Peyer's patch (tissue), 4 donors: Measurements from ENCODE around the gene PTPRZ1. TPM values are rescaled to one million over a fixed set of nuclear protein-coding genes. Genes with fewer than 3 reads are reported as not detected.

Experiments
- DNase-seq, 3 donors: peaks; one replicate each; pipeline ENCODE4 v3.0.0-alpha.2; 2017 to 2019
- H3K27ac ChIP-seq, 4 donors: fragments of 200-600 bp; sonication (generic); one replicate each; pipeline ENCODE4 v1.5.1; 2016 to 2019
- H3K27me3 ChIP-seq, 2 donors: fragments of 200-600 bp; sonication (generic); one replicate each; pipeline ENCODE4 v1.5.1; 2019
- H3K36me3 ChIP-seq, 3 donors: fragments of 200-600 bp; sonication (generic); one replicate each; pipeline ENCODE4 v1.5.1; 2016 to 2019
- H3K4me1 ChIP-seq, 4 donors: fragments of 200-600 bp; sonication (generic); one replicate each; pipeline ENCODE4 v1.5.1; 2016 to 2019
- H3K4me3 ChIP-seq, 4 donors: fragments of 200-600 bp; sonication (generic); 1 replicate in 3 of 4; 2 replicates in 1 of 4; pipeline ENCODE4 v1.5.1; 2016 to 2019; ENCODE audit warnings: mild to moderate bottlenecking in 1 of 4
- H3K9me3 ChIP-seq, 4 donors: fragments of 200-600 bp; sonication (generic); one replicate each; pipeline ENCODE4 v1.5.1; 2016 to 2019; ENCODE audit warnings: mild to moderate bottlenecking in 1 of 4
- POLR2A ChIP-seq, 2 donors: fragments of 450-650 bp; IDR thresholded peaks; one replicate each; pipeline ENCODE4 v1.5.1; 2017; ENCODE audit warnings: antibody characterized with exemption in 2 of 2, mild to moderate bottlenecking in 2 of 2, moderate library complexity in 2 of 2
- total RNA-seq, 4 donors: library from RNA; depleted of rRNA; stranded (reverse); fragments of >200 nt; gene quantifications; one replicate each; pipeline ENCODE4 v1.1.0, GENCODE V29; 2016
- TF ChIP-seq, protein P1 (sequence below), 6 experiments: fragments of 450-650 bp in 4 of 6; fragments of 200-600 bp in 2 of 6; sonication (generic) in 1 of 6; IDR thresholded peaks; one replicate each; pipeline ENCODE4 v1.5.1; 2017 to 2019; ENCODE audit warnings: antibody characterized with exemption in 6 of 6, mild to moderate bottlenecking in 3 of 6, moderate library complexity in 1 of 6

Gene PTPRZ1
- total RNA-seq, 4 donors from 2014 or later = 0.54 to 1.7 TPM; not detected in 2

DNA sequence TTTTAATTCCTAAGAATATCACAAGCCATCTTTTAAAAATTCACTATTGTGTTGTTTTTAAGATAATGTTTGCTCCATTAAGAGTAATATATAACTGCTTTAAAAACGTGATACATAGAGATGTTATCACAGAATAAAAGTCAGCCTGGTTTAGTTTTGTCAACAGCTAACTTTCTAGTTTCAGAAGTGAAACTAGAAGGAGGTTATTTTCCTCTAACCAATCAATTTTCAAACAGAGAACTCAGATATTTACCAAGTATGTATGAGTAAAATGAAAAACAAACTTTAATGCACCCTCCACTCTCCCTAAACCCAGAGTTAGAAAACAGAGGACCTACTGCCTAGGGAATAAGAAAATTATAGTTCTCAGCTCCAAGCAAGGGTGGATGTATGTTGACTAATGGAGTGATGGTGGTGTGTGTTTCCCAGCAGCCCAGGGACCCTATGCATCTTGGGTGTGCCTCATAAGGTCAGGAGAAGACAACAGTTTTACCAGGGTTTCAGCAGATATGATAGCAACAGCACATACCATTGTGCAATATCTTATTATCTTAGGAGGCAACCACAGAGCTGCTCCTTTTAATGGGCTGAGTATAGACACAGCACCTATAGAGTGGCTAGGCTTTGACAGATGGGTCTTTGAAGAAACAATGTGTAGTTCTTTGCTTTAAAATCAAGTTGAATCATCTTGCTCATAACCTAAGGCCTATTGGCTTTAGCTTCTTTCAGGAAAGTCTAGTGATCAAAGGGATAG lies 58.4 kb downstream of the PTPRZ1 start:
- DNase-seq = no peak
- Histone ChIP-seq H3K4me3 (no peak overlapping the region), H3K27me3 (no peaks in the 10 kb centered on the region), H3K36me3 (no peaks in the 10 kb centered on the region), H3K27ac (no peak overlapping the region), H3K9me3 (no peaks in the 10 kb centered on the region), H3K4me1 (no peaks in the 10 kb centered on the region)
- TF ChIP-seq POLR2A (IDR thresholded peaks at IDR 0.05) = no peak
- TF ChIP-seq, protein P1, sequence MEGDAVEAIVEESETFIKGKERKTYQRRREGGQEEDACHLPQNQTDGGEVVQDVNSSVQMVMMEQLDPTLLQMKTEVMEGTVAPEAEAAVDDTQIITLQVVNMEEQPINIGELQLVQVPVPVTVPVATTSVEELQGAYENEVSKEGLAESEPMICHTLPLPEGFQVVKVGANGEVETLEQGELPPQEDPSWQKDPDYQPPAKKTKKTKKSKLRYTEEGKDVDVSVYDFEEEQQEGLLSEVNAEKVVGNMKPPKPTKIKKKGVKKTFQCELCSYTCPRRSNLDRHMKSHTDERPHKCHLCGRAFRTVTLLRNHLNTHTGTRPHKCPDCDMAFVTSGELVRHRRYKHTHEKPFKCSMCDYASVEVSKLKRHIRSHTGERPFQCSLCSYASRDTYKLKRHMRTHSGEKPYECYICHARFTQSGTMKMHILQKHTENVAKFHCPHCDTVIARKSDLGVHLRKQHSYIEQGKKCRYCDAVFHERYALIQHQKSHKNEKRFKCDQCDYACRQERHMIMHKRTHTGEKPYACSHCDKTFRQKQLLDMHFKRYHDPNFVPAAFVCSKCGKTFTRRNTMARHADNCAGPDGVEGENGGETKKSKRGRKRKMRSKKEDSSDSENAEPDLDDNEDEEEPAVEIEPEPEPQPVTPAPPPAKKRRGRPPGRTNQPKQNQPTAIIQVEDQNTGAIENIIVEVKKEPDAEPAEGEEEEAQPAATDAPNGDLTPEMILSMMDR (IDR thresholded peaks at IDR 0.05) = no peak

DNA sequence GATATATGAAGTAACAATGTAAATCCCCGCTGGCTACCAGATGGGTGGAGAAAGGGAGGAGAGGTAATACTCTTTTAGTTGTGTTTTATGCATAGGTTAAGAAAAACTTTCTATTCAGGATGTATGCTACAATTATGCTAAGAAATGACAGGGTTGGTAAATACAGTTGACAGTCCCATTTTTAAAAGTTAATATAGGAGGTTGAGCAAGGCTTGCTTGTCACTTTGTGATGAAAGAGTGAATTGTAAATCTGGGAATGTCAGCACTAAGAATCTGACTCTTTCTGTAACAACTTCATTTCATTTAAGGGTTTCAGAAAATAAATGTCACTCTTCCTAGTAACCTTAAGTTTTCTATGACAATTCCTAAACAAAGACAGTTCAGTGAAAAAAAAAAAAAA lies 59.8 kb downstream of the PTPRZ1 start:
- no peak for DNase-seq
- no peak overlapping the region for H3K27ac ChIP-seq
- H3K27me3 ChIP-seq = no peaks in the 10 kb centered on the region
- no peaks in the 10 kb centered on the region for H3K9me3 ChIP-seq
- TF ChIP-seq POLR2A (IDR thresholded peaks at IDR 0.05) = no peak
- TF ChIP-seq, protein P1 (IDR thresholded peaks at IDR 0.05) = no peak
- no peaks in the 10 kb centered on the region for H3K36me3 ChIP-seq
- H3K4me3 ChIP-seq = no peak overlapping the region
- H3K4me1 ChIP-seq = no peaks in the 10 kb centered on the region

DNA sequence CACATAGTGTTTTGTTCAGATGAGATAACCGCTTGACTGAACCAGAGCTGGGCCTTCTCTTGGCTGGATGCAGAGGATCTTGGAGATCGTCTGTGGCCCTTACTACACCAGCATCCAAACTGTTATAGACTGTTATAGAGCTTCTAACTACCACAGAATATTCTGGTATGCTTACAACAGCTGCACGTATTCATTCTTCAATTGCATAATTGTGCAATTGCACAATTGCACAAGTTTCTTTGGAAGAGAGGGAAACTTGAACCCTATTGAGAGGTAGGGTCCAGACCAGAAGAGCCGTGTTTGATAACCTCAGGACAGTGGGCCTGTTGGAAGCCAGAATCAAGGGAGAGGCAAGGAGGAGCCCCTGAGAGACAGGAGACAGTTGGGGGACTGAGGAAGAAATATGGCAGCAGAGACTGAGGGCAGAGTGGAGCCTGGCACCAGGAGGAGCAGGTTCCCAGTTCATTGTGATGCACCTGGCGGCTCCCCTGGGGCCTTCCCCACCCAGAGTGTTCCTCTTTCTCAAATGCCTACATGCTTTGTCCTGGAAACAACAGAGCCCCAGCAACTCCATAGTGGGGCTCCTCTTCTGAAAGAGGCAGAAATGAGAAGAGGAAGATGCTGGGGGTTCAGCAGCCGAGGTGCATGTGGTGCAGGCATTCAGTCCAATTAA lies 64.1 kb downstream of the PTPRZ1 start:
- H3K36me3 ChIP-seq = no peaks in the 10 kb centered on the region
- DNase-seq = no peak
- no peak for TF ChIP-seq POLR2A (IDR thresholded peaks at IDR 0.05)
- TF ChIP-seq, protein P1 (IDR thresholded peaks at IDR 0.05) = no peak
- no peaks in the 10 kb centered on the region for H3K27me3 ChIP-seq
- H3K27ac ChIP-seq = no peak overlapping the region
- H3K4me3 ChIP-seq = no peak overlapping the region
- no peaks in the 10 kb centered on the region for H3K4me1 ChIP-seq
- H3K9me3 ChIP-seq = no peaks in the 10 kb centered on the region

DNA sequence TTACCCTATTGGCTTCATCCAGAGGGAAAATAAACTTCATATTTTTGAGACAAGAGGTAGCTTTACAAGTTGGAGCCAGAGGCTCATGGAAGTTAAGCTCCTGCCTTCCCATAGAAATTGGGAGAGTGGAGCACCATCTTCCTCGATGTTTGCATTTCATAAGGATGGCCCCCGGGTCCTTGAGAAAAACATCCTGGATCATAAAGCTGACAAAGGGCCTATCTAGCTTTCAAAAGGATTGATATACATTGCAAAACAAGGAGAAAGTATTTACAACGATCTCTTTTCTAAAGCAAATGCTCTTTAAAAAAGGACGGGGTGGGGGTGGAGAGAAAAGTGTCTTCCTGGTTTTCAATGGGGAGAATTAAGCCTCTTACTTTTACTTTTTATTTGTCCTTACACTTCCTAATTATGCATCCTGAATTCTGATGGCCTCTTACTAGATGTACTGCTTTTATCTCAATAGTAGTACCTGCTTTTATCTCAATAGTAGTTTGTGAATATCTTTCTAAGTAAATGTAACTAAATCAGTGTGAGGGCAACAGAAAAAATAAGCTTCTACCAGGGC lies 65.6 kb downstream of the PTPRZ1 start:
- no peaks in the 10 kb centered on the region for H3K9me3 ChIP-seq

DNA sequence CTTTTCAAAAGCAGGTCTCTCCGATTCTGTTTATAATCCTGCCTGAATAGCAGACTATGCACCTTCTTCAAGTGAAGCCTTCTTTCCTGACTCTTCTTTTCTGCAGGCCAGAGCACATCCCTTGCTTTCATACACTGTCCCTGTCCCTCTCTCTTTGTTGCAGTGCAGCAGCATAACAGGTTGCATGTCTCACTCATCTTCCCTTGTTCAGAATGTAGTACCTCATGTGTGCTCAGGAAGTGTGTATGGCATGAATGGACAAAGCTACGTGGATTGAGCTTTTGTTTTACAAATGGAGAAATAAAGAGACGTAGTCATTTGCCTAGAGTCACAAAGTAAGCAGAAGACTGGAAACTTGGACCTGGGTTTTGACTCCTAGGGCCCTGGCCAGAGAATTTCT lies 68.0 kb downstream of the PTPRZ1 start:
- TF ChIP-seq, protein P1 (IDR thresholded peaks at IDR 0.05) = no peak
- no peak for TF ChIP-seq POLR2A (IDR thresholded peaks at IDR 0.05)
- Histone ChIP-seq H3K36me3 (no peaks in the 10 kb centered on the region), H3K27ac (no peak overlapping the region), H3K27me3 (no peaks in the 10 kb centered on the region), H3K4me3 (no peak overlapping the region), H3K4me1 (no peaks in the 10 kb centered on the region), H3K9me3 (no peaks in the 10 kb centered on the region)
- no peak for DNase-seq

More for the DNA sequence above, 65.6 kb downstream of the PTPRZ1 start:
- Histone ChIP-seq H3K27me3 (no peaks in the 10 kb centered on the region), H3K4me3 (no peak overlapping the region), H3K4me1 (no peaks in the 10 kb centered on the region), H3K36me3 (no peaks in the 10 kb centered on the region), H3K27ac (no peak overlapping the region)
- no peak for DNase-seq
- TF ChIP-seq, protein P1 (IDR thresholded peaks at IDR 0.05) = no peak
- TF ChIP-seq POLR2A (IDR thresholded peaks at IDR 0.05) = no peak
